ENCODE measurements around the gene DPEP1.
"Not testable (repeated sequence)": the region's sequence is repeated elsewhere in the genome, so short reads cannot be mapped to it uniquely, and the experiment has no call there.

DPEP1 gene

GRCh38 chr16:89629827-89630610, 16.6 kb downstream of the DPEP1 start:
- Histone ChIP-seq H3K4me1 (ENCODE audit: insufficient read depth, low read length) (0 out of 2 replicates have a peak, but pooled peaks cover 3% of the 10 kb centered on the region), H3K36me3 (ENCODE audit: insufficient read depth, low read length) (no peaks in the 10 kb centered on the region), H3K9me3 (ENCODE audit: control insufficient read depth, insufficient read depth, low read length) (no peaks in the 10 kb centered on the region), H3K9ac (ENCODE audit: low read depth, low read length) (no peak overlapping the region)

DNA sequence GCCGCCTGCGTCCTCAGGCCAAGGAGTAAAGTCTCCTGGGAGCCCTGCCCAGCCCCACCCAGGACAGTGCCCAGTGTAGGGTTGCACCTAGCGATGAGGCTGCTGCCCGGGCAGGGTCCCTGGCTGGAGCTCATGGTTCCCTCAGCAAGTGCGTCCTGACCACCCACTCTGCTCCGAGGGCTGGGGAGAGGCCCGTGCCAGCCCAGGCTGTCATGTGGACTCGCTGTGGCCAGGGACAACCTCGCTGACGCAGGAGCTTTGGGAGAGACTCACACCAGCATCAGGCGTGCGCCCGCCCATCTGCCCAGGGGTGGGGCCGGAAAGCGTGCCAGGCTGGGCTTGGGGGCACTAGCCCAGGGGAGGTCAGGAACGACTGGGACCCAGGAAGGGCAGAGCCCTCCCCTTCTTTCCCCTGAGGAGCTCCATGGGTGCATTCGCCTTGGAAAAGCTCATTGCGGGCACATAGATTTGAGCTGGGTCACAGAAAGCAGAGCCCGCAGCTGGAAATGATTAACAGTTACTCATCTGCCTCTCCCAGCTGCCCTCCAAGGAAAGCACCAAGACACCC, 19.7 kb downstream of the DPEP1 start:
- no peaks in the 10 kb centered on the region for H3K36me3 ChIP-seq (ENCODE audit: insufficient read depth, low read length)
- no peaks in the 10 kb centered on the region for H3K4me1 ChIP-seq (ENCODE audit: insufficient read depth, low read length)
- H3K9me3 ChIP-seq (ENCODE audit: control insufficient read depth, insufficient read depth, low read length) = no peaks in the 10 kb centered on the region
- H3K9ac ChIP-seq (ENCODE audit: low read depth, low read length) = no peak overlapping the region

GRCh38 chr16:89634463-89635385, 21.3 kb downstream of the DPEP1 start:
- H3K9ac ChIP-seq (ENCODE audit: low read depth, low read length); H3K4me1 ChIP-seq (ENCODE audit: insufficient read depth, low read length); H3K9me3 ChIP-seq (ENCODE audit: control insufficient read depth, insufficient read depth, low read length); H3K36me3 ChIP-seq (ENCODE audit: insufficient read depth, low read length): not testable (repeated sequence)

DNA sequence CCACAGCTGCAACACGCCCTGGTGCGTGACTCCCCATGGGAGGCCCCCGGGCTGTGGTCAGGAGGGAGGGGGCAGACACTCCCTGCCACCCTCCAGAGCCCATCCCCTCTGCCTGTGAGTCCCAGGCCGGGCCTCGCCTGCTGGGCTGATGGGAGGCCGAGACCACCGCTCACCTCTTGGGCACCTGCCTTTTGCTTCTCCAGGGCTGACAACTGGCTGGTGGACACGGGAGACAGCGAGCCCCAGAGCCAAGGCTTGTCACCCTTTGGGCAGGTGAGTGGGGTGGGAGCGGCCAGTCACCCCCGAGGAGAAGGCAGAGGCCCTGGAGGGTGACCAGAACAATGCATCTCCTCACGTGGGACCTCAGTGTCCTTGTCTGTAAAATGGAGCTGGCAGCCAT, 23.2 kb downstream of the DPEP1 start:
- Histone ChIP-seq H3K36me3 (ENCODE audit: insufficient read depth, low read length) (no peaks in the 10 kb centered on the region), H3K4me1 (ENCODE audit: insufficient read depth, low read length) (no peaks in the 10 kb centered on the region), H3K9ac (ENCODE audit: low read depth, low read length) (no peak overlapping the region)

DNA sequence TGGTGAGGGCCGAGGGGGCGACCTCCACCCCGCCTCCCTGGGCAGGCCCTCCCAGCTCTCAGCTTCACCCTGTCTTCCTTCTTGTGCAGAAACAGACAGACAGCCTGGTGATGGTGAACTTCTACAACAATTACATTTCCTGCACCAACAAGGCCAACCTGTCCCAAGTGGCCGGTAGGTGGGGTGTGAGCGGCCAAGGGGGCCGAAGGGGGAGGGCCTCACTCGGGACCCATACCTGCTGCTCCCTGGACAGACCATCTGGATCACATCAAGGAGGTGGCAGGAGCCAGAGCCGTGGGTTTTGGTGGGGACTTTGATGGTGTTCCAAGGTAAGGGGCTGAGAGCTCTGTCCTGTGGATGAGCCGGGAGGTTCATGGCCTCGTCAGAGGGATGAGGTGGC, 23.9 kb downstream of the DPEP1 start:
- no peak overlapping the region for H3K9ac ChIP-seq (ENCODE audit: low read depth, low read length)
- no peaks in the 10 kb centered on the region for H3K36me3 ChIP-seq (ENCODE audit: insufficient read depth, low read length)
- H3K4me1 ChIP-seq (ENCODE audit: insufficient read depth, low read length) = no peaks in the 10 kb centered on the region
- H3K9me3 ChIP-seq (ENCODE audit: control insufficient read depth, insufficient read depth, low read length) = no peaks in the 10 kb centered on the region

More for the DNA sequence above, 23.2 kb downstream of the DPEP1 start:
- H3K9me3 ChIP-seq (ENCODE audit: control insufficient read depth, insufficient read depth, low read length) = no peaks in the 10 kb centered on the region

- no peak overlapping the region for H3K9ac ChIP-seq (ENCODE audit: low read depth, low read length)
- no peaks in the 10 kb centered on the region for H3K9me3 ChIP-seq (ENCODE audit: control insufficient read depth, insufficient read depth, low read length)
- H3K36me3 ChIP-seq (ENCODE audit: insufficient read depth, low read length) = no peaks in the 10 kb centered on the region
- no peaks in the 10 kb centered on the region for H3K4me1 ChIP-seq (ENCODE audit: insufficient read depth, low read length)
These were observed 25.0 kb downstream of the DPEP1 start for GRCh38 chr16:89638455-89638854.

GRCh38 chr16:89639385-89639784, 25.9 kb downstream of the DPEP1 start:
- Histone ChIP-seq H3K4me1 (ENCODE audit: insufficient read depth, low read length) (no peaks in the 10 kb centered on the region), H3K9me3 (ENCODE audit: control insufficient read depth, insufficient read depth, low read length) (no peaks in the 10 kb centered on the region), H3K9ac (ENCODE audit: low read depth, low read length) (no peak overlapping the region), H3K36me3 (ENCODE audit: insufficient read depth, low read length) (no peaks in the 10 kb centered on the region)

GRCh38 chr16:89641458-89642119, 28.1 kb downstream of the DPEP1 start:
- H3K36me3 ChIP-seq (ENCODE audit: insufficient read depth, low read length) = no peaks in the 10 kb centered on the region; the same call in 1 of the 2 replicates
- no peaks in the 10 kb centered on the region for H3K4me1 ChIP-seq (ENCODE audit: insufficient read depth, low read length)
- H3K9me3 ChIP-seq (ENCODE audit: control insufficient read depth, insufficient read depth, low read length) = no peaks in the 10 kb centered on the region
- no peak overlapping the region for H3K9ac ChIP-seq (ENCODE audit: low read depth, low read length)

DNA sequence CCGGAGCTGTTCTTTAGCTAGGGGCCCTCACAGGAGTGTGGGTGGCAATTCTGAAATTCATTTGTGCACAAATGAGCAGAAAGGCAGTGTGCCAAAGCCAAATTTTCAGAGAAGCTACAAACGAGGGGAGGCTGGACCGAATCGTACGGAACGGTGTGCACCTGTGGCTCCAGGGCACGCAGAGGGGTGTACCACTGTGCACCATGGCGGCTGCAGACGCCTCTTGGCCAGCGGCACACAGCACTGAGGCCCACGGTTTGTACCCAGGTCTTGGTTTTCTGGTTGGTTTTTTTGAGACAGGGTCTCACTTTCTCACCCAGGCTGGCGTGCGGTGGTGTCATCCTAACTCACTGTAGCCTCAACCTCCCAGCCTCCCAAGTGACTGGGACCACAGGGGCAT, 29.1 kb downstream of the DPEP1 start:
- H3K4me1 ChIP-seq (ENCODE audit: insufficient read depth, low read length) = no peaks in the 10 kb centered on the region
- H3K9ac ChIP-seq (ENCODE audit: low read depth, low read length) = no peak overlapping the region
- no peaks in the 10 kb centered on the region for H3K9me3 ChIP-seq (ENCODE audit: control insufficient read depth, insufficient read depth, low read length)
- peaks cover 4% of the 10 kb centered on the region for H3K36me3 ChIP-seq (ENCODE audit: insufficient read depth, low read length)

GRCh38 chr16:89643769-89644300, 30.4 kb downstream of the DPEP1 start:
- H3K4me1 ChIP-seq (ENCODE audit: insufficient read depth, low read length) = no peaks in the 10 kb centered on the region
- H3K9ac ChIP-seq (ENCODE audit: low read depth, low read length) = no peak overlapping the region
- peaks cover 4% of the 10 kb centered on the region for H3K36me3 ChIP-seq (ENCODE audit: insufficient read depth, low read length)
- H3K9me3 ChIP-seq (ENCODE audit: control insufficient read depth, insufficient read depth, low read length) = no peaks in the 10 kb centered on the region

DNA sequence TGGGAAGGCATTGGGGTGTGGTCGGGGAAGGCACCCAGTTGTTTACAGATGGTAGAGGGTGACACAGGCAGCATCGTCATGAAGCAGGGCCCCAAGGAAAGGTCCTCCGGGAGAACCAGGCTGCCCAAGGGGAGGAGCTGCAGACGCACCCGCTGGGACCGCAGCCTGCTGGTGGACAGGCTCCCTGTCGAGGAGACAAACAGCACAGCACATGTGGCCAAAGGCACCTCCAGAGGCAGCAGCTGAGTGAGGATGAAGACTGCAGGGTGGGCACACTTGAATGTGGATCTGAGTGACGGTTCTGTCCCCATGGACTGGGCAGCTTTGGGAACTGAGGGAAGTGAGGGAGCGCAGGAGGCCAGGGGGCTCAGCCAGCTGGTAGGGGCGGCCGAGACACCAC, 31.7 kb downstream of the DPEP1 start:
- Histone ChIP-seq H3K4me1 (ENCODE audit: insufficient read depth, low read length) (no peaks in the 10 kb centered on the region), H3K9me3 (ENCODE audit: control insufficient read depth, insufficient read depth, low read length) (no peaks in the 10 kb centered on the region), H3K36me3 (ENCODE audit: insufficient read depth, low read length) (peaks cover 4% of the 10 kb centered on the region), H3K9ac (ENCODE audit: low read depth, low read length) (no peak overlapping the region)

GRCh38 chr16:89646270-89646669, 32.8 kb downstream of the DPEP1 start:
- H3K9ac ChIP-seq (ENCODE audit: low read depth, low read length) = no peak overlapping the region
- no peaks in the 10 kb centered on the region for H3K9me3 ChIP-seq (ENCODE audit: control insufficient read depth, insufficient read depth, low read length)
- peaks cover 4% of the 10 kb centered on the region for H3K36me3 ChIP-seq (ENCODE audit: insufficient read depth, low read length)
- no peaks in the 10 kb centered on the region for H3K4me1 ChIP-seq (ENCODE audit: insufficient read depth, low read length)

DNA sequence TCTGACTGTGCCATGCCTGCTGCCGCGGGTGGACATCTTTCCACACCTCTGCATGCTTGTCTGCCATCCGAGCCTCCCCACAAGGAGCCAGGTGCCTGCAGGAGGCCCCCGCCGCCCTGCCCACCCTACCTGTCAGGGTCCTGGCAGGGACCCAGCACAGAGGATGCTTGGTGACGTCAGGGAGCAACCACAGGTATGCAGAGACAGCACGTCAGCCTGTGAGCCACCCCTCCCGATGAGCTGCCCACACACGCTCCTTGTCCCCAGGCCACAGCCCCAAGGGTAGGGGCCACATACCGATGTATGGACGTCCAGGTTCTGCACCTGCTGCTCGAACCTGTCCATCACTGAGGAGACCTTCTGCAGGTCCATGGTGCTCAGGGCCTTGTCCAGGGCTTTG, 33.5 kb downstream of the DPEP1 start:
- H3K4me1 ChIP-seq (ENCODE audit: insufficient read depth, low read length) = no peaks in the 10 kb centered on the region
- no peaks in the 10 kb centered on the region for H3K9me3 ChIP-seq (ENCODE audit: control insufficient read depth, insufficient read depth, low read length)
- no peak overlapping the region for H3K9ac ChIP-seq (ENCODE audit: low read depth, low read length)
- H3K36me3 ChIP-seq (ENCODE audit: insufficient read depth, low read length) = peaks cover 8% of the 10 kb centered on the region

DNA sequence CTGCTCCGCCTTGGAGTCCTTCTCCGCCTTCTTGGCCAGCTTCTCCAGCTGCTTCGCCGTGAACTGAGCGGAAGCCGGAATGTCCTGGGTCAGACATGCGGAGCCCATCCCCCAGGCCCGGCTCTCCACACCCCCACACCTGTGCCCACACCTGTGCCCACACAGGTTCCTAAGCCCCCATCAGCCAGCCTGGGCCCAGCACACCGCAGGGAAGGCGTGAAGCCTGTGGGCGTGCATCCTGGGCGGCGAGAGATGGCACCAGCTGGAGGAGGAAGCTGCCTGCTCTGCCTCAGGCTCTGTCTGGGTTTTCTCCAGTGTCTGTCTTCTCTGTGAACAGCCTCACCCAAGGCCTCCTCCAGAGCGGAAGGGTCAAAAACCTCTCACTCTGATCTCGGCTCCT, 38.1 kb downstream of the DPEP1 start:
- H3K9ac ChIP-seq (ENCODE audit: low read depth, low read length) = no peak overlapping the region
- H3K36me3 ChIP-seq (ENCODE audit: insufficient read depth, low read length) = peaks cover 8% of the 10 kb centered on the region; the same call in 1 of the 2 replicates
- no peaks in the 10 kb centered on the region for H3K9me3 ChIP-seq (ENCODE audit: control insufficient read depth, insufficient read depth, low read length)
- H3K4me1 ChIP-seq (ENCODE audit: insufficient read depth, low read length) = no peaks in the 10 kb centered on the region
